Ovary (tissue), 9 donors: ENCODE data around the gene MINDY2. TPM values are rescaled to one million over a fixed set of nuclear protein-coding genes. Genes with fewer than 3 reads are reported as not detected.

Source experiments
- DNase-seq, 5 donors: peaks; one replicate each; pipeline ENCODE4 v3.0.0-alpha.2; 2019 to 2020
- H3K27ac ChIP-seq, 2 donors: fragments of 200-600 bp; one replicate each; pipeline versions ENCODE4 v1.5.1 to v1.8.0; 2019 to 2022
- H3K27me3 ChIP-seq: fragments of 200-600 bp; one replicate; pipeline ENCODE4 v1.8.0; 2022
- H3K36me3 ChIP-seq: fragments of 200-600 bp; sonication (generic); one replicate; pipeline ENCODE4 v1.5.1; 2019
- H3K4me1 ChIP-seq: one replicate; pipeline ENCODE4 v1.8.1; 2013; ENCODE audit warnings: mild to moderate bottlenecking, moderate library complexity; ENCODE audit not compliant: insufficient read depth
- H3K4me3 ChIP-seq: fragments of 200-600 bp; sonication (generic); one replicate; pipeline ENCODE4 v1.5.1; 2017
- H3K9me3 ChIP-seq, 2 donors: fragments of 200-600 bp in 1 of 2; sonication (generic) in 1 of 2; one replicate each; pipeline versions ENCODE4 v1.5.1 to v1.8.1; 2013 to 2019; ENCODE audit warnings: mild to moderate bottlenecking in 1 of 2, moderate library complexity in 1 of 2
- CTCF ChIP-seq, 3 donors: fragments of 450-650 bp in 2 of 3; fragments of 200-600 bp in 1 of 3; IDR thresholded peaks; one replicate each; pipeline versions ENCODE4 v1.5.1 to v1.8.0; 2016 to 2022; ENCODE audit warnings: antibody characterized with exemption in 3 of 3, mild to moderate bottlenecking in 1 of 3
- EP300 ChIP-seq: sonication (generic); formaldehyde crosslinking; IDR thresholded peaks from one replicate; pipeline ENCODE4 v1.6.1; 2017; ENCODE audit warnings: antibody characterized with exemption
- POLR2A ChIP-seq: fragments of 450-650 bp; IDR thresholded peaks from one replicate; pipeline ENCODE4 v1.6.1; 2017; ENCODE audit warnings: antibody characterized with exemption, mild to moderate bottlenecking, moderate library complexity
- WGBS, 3 donors: extraction: QIAGEN DNeasy Blood & Tissue Kit in 1 of 3; methylation state at CpG; one replicate each; pipeline versions ENCODE4 v1.1.5 to v1.1.7; 2013 to 2017; 5-methylcytosine and 5-hydroxymethylcytosine counted together
- intact Hi-C, 4 donors: fragments of 100-400 bp; cut with DNase I; formaldehyde crosslinking; loops; one replicate each; pipeline versions ENCODE4 v1.11.0 to v1.15.1; 2022 to 2023
- polyA plus RNA-seq, 2 donors: library from polyadenylated mRNA; stranded (reverse); fragments of 200-250 nt in 1 of 2; fragments of 350-450 nt in 1 of 2; fragmentation: Illumina TruSeq in 1 of 2; extraction: RNeasy Lipid Tissue Mini Kit (QIAGEN cat#74804) in 1 of 2; gene quantifications; one replicate each; pipeline ENCODE4 v1.2.3, GENCODE V29; 2013 to 2014
- total RNA-seq, 7 donors: library from RNA; depleted of rRNA in 2 of 7; stranded (reverse); fragments of >200 nt in 2 of 7; fragmentation: NEBNext Ultra II Directional in 3 of 7; extraction: Animal tissue kit (Norgen Biotek cat#: 25700) in 3 of 7; gene quantifications; one replicate each; pipeline versions ENCODE4 v1.1.0 to v1.2.4, GENCODE V29; 2016 to 2023
- donor health status: DM: no; HTN: no; CAD: no; lungs with moderate emphysema.
- donor health status: DM: no; HTN: no; CAD: no.
- donor health status: Bipolar disorder and iron deficiency.
- donor health status: DM: yes; HTN: yes; CAD: no.
- donor health status: DM: no; HTN: no; CAD: no.
- donor health status: DM: yes; HTN: yes; CAD: no.

Gene MINDY2
- total and polyA plus RNA-seq, 9 donors: 5.7 to 32.6 (median 18.0) TPM

- Histone ChIP-seq H3K4me1 (no peaks in the 10 kb centered on the region), H3K4me3 (no peak overlapping the region), H3K27ac (no peak overlapping the region), H3K27me3 (no peaks in the 10 kb centered on the region), H3K9me3 (no peaks in the 10 kb centered on the region), H3K36me3 (no peaks in the 10 kb centered on the region)
- DNase-seq: no peak
- WGBS, 3 donors: 87 to 90% (median 87%) methylated on average over 7 of the region's 7 CpGs
- intact Hi-C loops: no loop called here
- no peak for TF ChIP-seq CTCF (IDR thresholded peaks at IDR 0.05)
- no peak for TF ChIP-seq EP300
- no peak for TF ChIP-seq POLR2A
Measured at GRCh38 chr15:58760385-58761009, 10.6 kb upstream of the MINDY2 start.

DNA sequence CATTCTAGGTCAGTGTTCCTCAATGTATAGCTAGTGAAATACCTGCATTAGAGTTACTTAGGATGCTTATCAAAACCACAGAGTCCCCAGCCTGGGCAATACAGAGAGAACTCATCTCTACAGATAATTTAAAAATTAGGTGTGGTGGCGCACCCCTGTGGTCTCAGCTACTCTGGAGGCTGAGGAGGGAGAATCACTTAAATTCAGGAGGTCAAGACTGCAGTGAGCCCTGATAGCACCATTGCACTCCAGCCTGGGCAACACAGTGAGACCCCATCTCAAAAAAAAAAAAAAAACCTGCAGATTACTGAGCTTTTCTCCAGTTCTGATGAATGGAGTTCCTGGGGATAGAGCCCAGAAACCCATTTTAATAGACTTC is 10.1 kb upstream of the MINDY2 start:
- H3K36me3 ChIP-seq: no peaks in the 10 kb centered on the region
- 100% methylated on average over 1 of the region's 1 CpG for WGBS, 3 donors
- intact Hi-C loops: no loop called here
- no peaks in the 10 kb centered on the region for H3K27me3 ChIP-seq
- no peak for DNase-seq
- H3K4me3 ChIP-seq: no peak overlapping the region
- H3K27ac ChIP-seq: no peak overlapping the region
- no peaks in the 10 kb centered on the region for H3K9me3 ChIP-seq
- H3K4me1 ChIP-seq: no peaks in the 10 kb centered on the region
- no peak for TF ChIP-seq POLR2A
- no peak for TF ChIP-seq CTCF (IDR thresholded peaks at IDR 0.05)
- no peak for TF ChIP-seq EP300

DNA sequence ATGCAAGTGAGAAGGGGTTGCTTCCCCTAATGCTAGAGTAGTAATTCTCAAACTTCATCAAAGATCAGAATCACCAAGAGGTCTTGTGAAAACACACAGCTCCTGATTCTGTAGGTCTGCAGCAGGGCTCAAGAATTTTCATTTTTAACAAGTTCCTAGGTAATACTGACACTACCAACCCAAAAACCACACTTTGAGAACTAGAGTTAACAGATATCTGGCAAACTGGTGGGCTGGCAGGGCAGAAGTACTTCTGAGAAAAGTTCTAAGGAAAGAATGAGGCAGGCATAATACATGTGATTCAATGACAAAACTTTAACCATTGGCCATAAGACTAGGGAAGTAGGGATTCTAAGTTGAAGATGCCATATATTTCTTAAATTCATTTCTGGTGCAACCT is 8.8 kb upstream of the MINDY2 start:
- Histone ChIP-seq H3K4me1 (no peaks in the 10 kb centered on the region), H3K4me3 (no peak overlapping the region), H3K36me3 (no peaks in the 10 kb centered on the region), H3K27ac (no peak overlapping the region), H3K27me3 (no peaks in the 10 kb centered on the region), H3K9me3 (no peaks in the 10 kb centered on the region)
- no peak for DNase-seq
- intact Hi-C loops: no loop called here
- TF ChIP-seq CTCF (IDR thresholded peaks at IDR 0.05) (no peak), POLR2A (no peak)

DNA sequence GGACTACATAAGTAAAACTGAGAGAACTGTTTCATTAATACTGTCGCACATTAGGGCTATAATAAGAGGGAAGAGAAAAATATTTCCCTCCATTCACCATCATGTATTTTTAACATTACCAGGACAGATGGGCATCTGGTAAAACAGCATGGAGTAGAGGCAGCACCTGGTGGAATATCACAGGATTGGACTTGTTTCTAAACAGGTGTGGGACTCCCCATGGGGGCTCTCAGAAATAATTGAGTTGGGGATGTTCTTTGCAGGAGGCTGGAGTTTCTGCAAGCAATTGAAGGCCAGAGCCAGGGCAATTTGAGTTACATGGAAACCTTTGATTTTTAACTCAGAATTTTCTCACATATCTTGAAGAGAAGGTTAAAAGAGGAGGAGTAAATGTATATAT is 8.4 kb upstream of the MINDY2 start:
- TF ChIP-seq POLR2A: no peak
- TF ChIP-seq CTCF (IDR thresholded peaks at IDR 0.05): no peak
- TF ChIP-seq EP300: no peak
- Histone ChIP-seq H3K4me3 (no peak overlapping the region), H3K36me3 (no peaks in the 10 kb centered on the region), H3K9me3 (no peaks in the 10 kb centered on the region), H3K27me3 (no peaks in the 10 kb centered on the region), H3K4me1 (no peaks in the 10 kb centered on the region), H3K27ac (no peak overlapping the region)
- WGBS, 3 donors: 95 to 98% (median 96%) methylated on average over 1 of the region's 1 CpG
- no peak for DNase-seq
- intact Hi-C loops: no loop called here
